OCI-LY1 (cell line): ENCODE measurements around the gene PSEN1.

Source experiments
- EZH2 ChIP-seq: fragments of 200-600 bp; sonication (generic), shearing (Covaris generic); IDR thresholded peaks from 2 replicates; pipeline ENCODE4 v1.8.0; 2017; ENCODE audit warnings: borderline replicate concordance, mixed run types, mild to moderate bottlenecking, antibody characterized with exemption, low read length, moderate library complexity, mixed read lengths
- TF ChIP-seq, protein P1 (sequence below): fragments of 200-600 bp; sonication (generic), shearing (Covaris generic); IDR thresholded peaks from 2 replicates; pipeline ENCODE4 v1.5.1; 2017; ENCODE audit warnings: mild to moderate bottlenecking, antibody characterized with exemption, low read length, moderate library complexity, mixed read lengths

DNA sequence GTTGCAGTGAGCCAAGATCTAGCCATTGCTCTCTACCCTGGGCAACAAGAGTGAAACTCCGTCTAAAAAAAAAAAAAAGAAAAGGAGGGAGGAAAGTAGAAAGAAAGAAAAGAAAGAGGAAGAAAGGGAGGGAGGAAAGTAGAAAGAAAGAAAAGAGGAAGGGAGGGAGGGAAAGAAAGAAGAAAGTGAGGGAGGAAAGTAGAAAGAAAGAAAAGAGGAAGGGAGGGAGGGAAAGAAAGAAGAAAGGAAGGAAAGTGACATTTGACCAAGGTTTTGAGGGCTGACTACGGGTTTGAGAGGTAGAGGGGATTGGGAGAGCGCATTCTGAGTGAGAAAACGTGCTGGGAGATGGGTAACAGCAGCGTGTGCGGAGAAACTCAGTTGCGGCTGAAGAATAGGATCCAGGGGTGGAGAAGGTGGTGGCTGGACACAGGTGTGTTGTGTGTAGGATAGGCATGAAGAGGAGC is 100.5 kb downstream of the PSEN1 start:
- TF ChIP-seq, protein P1, sequence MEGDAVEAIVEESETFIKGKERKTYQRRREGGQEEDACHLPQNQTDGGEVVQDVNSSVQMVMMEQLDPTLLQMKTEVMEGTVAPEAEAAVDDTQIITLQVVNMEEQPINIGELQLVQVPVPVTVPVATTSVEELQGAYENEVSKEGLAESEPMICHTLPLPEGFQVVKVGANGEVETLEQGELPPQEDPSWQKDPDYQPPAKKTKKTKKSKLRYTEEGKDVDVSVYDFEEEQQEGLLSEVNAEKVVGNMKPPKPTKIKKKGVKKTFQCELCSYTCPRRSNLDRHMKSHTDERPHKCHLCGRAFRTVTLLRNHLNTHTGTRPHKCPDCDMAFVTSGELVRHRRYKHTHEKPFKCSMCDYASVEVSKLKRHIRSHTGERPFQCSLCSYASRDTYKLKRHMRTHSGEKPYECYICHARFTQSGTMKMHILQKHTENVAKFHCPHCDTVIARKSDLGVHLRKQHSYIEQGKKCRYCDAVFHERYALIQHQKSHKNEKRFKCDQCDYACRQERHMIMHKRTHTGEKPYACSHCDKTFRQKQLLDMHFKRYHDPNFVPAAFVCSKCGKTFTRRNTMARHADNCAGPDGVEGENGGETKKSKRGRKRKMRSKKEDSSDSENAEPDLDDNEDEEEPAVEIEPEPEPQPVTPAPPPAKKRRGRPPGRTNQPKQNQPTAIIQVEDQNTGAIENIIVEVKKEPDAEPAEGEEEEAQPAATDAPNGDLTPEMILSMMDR = no peak
- TF ChIP-seq EZH2 = no peak
